H9 (cell line): Measurements from ENCODE around the gene TEAD1. TPM values are rescaled to one million over a fixed set of nuclear protein-coding genes. Genes with fewer than 3 reads are reported as not detected.

Source experiments
- DNase-seq: peaks from one replicate; pipeline ENCODE4 v3.0.0-alpha.2; 2017
- H2AFZ ChIP-seq: one replicate; pipeline ENCODE4 v1.6.1; 2013; ENCODE audit warnings: mild to moderate bottlenecking, low read length, control low read depth, moderate library complexity
- H2AK5ac ChIP-seq: 2 replicates; pipeline ENCODE4 v1.6.1; 2013; ENCODE audit warnings: low read length, control low read depth, mixed read lengths; ENCODE audit not compliant: insufficient read length
- H2BK120ac ChIP-seq: one replicate; pipeline ENCODE4 v1.6.1; 2013; ENCODE audit warnings: low read depth, mild to moderate bottlenecking, low read length, control low read depth, inconsistent platforms; ENCODE audit not compliant: poor library complexity, severe bottlenecking
- H2BK12ac ChIP-seq: 2 replicates; pipeline ENCODE4 v1.6.1; 2013; ENCODE audit warnings: low read length, control low read depth, mixed read lengths, low read depth; ENCODE audit not compliant: insufficient read length
- H2BK15ac ChIP-seq: 2 replicates; pipeline ENCODE4 v1.6.1; 2013; ENCODE audit warnings: low read depth, low read length, control low read depth
- H2BK20ac ChIP-seq: one replicate; pipeline ENCODE4 v1.6.1; 2013; ENCODE audit warnings: low read depth, mild to moderate bottlenecking, low read length, control low read depth, inconsistent platforms; ENCODE audit not compliant: poor library complexity, severe bottlenecking
- H2BK5ac ChIP-seq: 2 replicates; pipeline ENCODE4 v1.6.1; 2013; ENCODE audit warnings: low read length, control low read depth, mixed read lengths; ENCODE audit not compliant: insufficient read length
- H3K14ac ChIP-seq: 2 replicates; pipeline ENCODE4 v1.6.1; 2013; ENCODE audit warnings: low read length, control low read depth; ENCODE audit not compliant: insufficient read depth
- H3K18ac ChIP-seq: 2 replicates; pipeline ENCODE4 v1.6.1; 2013; ENCODE audit warnings: low read depth, mild to moderate bottlenecking, mixed read lengths, low read length, control low read depth; ENCODE audit not compliant: insufficient read length
- H3K23ac ChIP-seq: 2 replicates; pipeline ENCODE4 v1.6.1; 2013; ENCODE audit warnings: low read length, control low read depth, mixed read lengths, low read depth; ENCODE audit not compliant: insufficient read length
- H3K23me2 ChIP-seq: 2 replicates; pipeline ENCODE4 v1.6.1; 2013; ENCODE audit warnings: low read depth, mild to moderate bottlenecking, mixed read lengths, low read length, control low read depth; ENCODE audit not compliant: insufficient read length, poor library complexity, severe bottlenecking
- H3K27ac ChIP-seq: 2 replicates; pipeline ENCODE4 v1.5.1; 2013; ENCODE audit warnings: low read length, control low read depth, mixed read lengths, low read depth; ENCODE audit not compliant: insufficient read length
- H3K27me3 ChIP-seq: 2 replicates; pipeline ENCODE4 v1.6.1; 2013; ENCODE audit warnings: low read length, control low read depth, inconsistent platforms; ENCODE audit not compliant: insufficient read depth
- H3K4ac ChIP-seq: 2 replicates; pipeline ENCODE4 v1.6.1; 2013; ENCODE audit warnings: low read depth, mild to moderate bottlenecking, control low read depth, inconsistent platforms, low read length, moderate library complexity
- H3K4me1 ChIP-seq: 2 replicates; pipeline ENCODE4 v1.6.1; 2013; ENCODE audit warnings: low read length, control low read depth, inconsistent platforms; ENCODE audit not compliant: insufficient read depth
- H3K4me2 ChIP-seq: 2 replicates; pipeline ENCODE4 v1.6.1; 2013; ENCODE audit warnings: low read length, control low read depth, mixed read lengths; ENCODE audit not compliant: insufficient read length, insufficient read depth
- H3K56ac ChIP-seq: 2 replicates; pipeline ENCODE4 v1.6.1; 2013; ENCODE audit warnings: low read depth, mild to moderate bottlenecking, mixed read lengths, low read length, control low read depth; ENCODE audit not compliant: insufficient read length
- H3K79me1 ChIP-seq: 2 replicates; pipeline ENCODE4 v1.6.1; 2013; ENCODE audit warnings: low read depth, mild to moderate bottlenecking, moderate library complexity, low read length, control low read depth, inconsistent platforms; ENCODE audit not compliant: insufficient read depth, poor library complexity, severe bottlenecking
- H3K79me2 ChIP-seq: 2 replicates; pipeline ENCODE4 v1.6.1; 2013; ENCODE audit warnings: low read length, control low read depth, inconsistent platforms; ENCODE audit not compliant: insufficient read depth
- H3K9ac ChIP-seq: 2 replicates; pipeline ENCODE4 v1.6.1; 2013; ENCODE audit warnings: low read length, control low read depth, mixed read lengths; ENCODE audit not compliant: insufficient read length; ENCODE audit errors: extremely low read depth
- H3K9me3 ChIP-seq: one replicate; pipeline ENCODE4 v1.6.1; 2013; ENCODE audit warnings: low read depth, low read length, inconsistent platforms; ENCODE audit not compliant: control insufficient read depth
- H3T11ph ChIP-seq: one replicate; pipeline ENCODE4 v1.6.1; 2013; ENCODE audit warnings: mild to moderate bottlenecking, low read length, control low read depth, inconsistent platforms
- H4K20me1 ChIP-seq: one replicate; pipeline ENCODE4 v1.6.1; 2013; ENCODE audit not compliant: control insufficient read depth, insufficient read length, insufficient read depth
- H4K5ac ChIP-seq: 2 replicates; pipeline ENCODE4 v1.6.1; 2013; ENCODE audit warnings: low read depth, mild to moderate bottlenecking, mixed read lengths, low read length, control low read depth; ENCODE audit not compliant: insufficient read length
- H4K8ac ChIP-seq: replicated peaks from 2 replicates; pipeline ENCODE4 v1.6.1; 2013; ENCODE audit warnings: low read length, control low read depth, mixed read lengths, low read depth; ENCODE audit not compliant: insufficient read length
- H4K91ac ChIP-seq: 2 replicates; pipeline ENCODE4 v1.6.1; 2013; ENCODE audit warnings: low read depth, mild to moderate bottlenecking, moderate library complexity, mixed read lengths, low read length, control low read depth; ENCODE audit not compliant: insufficient read length
- H3K27ac Mint-ChIP-seq, 3 experiments: 2 replicates in 2 of 3; 3 replicates in 1 of 3; pipeline ENCODE4 v1.8.0; 2020 to 2021; ENCODE audit warnings: mixed read lengths in 3 of 3, mild to moderate bottlenecking in 1 of 3, moderate library complexity in 1 of 3
- H3K27me3 Mint-ChIP-seq: 2 replicates; pipeline ENCODE4 v1.8.0; 2021; ENCODE audit warnings: low read depth, mild to moderate bottlenecking, moderate library complexity, mixed read lengths
- H3K36me3 Mint-ChIP-seq, 3 experiments: 2 replicates in 2 of 3; 3 replicates in 1 of 3; pipeline ENCODE4 v1.8.0; 2020 to 2021; ENCODE audit warnings: low read depth in 3 of 3, mixed read lengths in 3 of 3; ENCODE audit not compliant: insufficient read depth in 1 of 3
- H3K4me1 Mint-ChIP-seq, 2 experiments: 2 replicates each; pipeline ENCODE4 v1.8.0; 2020; ENCODE audit warnings: mixed read lengths in 2 of 2
- H3K4me3 Mint-ChIP-seq, 2 experiments: 2 replicates in 1 of 2; 3 replicates in 1 of 2; pipeline ENCODE4 v1.8.0; 2020 to 2021; ENCODE audit warnings: mild to moderate bottlenecking in 2 of 2, mixed read lengths in 2 of 2, moderate library complexity in 1 of 2
- H3K9me3 Mint-ChIP-seq, 2 experiments: 2 replicates in 1 of 2; 3 replicates in 1 of 2; pipeline ENCODE4 v1.8.0; 2020; ENCODE audit warnings: mild to moderate bottlenecking in 2 of 2, mixed read lengths in 2 of 2, moderate library complexity in 1 of 2
- CTCF ChIP-seq: fragments of 200-600 bp; sonication (generic); conservative IDR thresholded peaks from 3 replicates; pipeline ENCODE4 v1.8.0; 2021; ENCODE audit warnings: antibody characterized with exemption, mild to moderate bottlenecking
- WGBS: extraction: QIAGEN DNeasy Blood & Tissue Kit; methylation state at CpG from one replicate; pipeline ENCODE4 v1.1.7; 2013; ENCODE audit warnings: missing lambda C conversion rate, low lambda C conversion rate, mixed read lengths; ENCODE audit not compliant: insufficient read length; ENCODE audit errors: extremely low coverage; 5-methylcytosine and 5-hydroxymethylcytosine counted together
- total RNA-seq: library from RNA; stranded (reverse); gene quantifications from 2 replicates; pipeline ENCODE4 v1.2.1, GENCODE V29; 2021

The TEAD1 gene
- total RNA-seq, 1 experiment from 2014 or later, result 75.1 TPM

- Histone ChIP-seq H3K23me2 (no peaks in the 10 kb centered on the region), H4K91ac (no peak overlapping the region), H2BK20ac (no peak overlapping the region), H3K27me3 (no peaks in the 10 kb centered on the region), H4K5ac (no peak overlapping the region), H2BK5ac (no peak overlapping the region), H3K4me1 (no peaks in the 10 kb centered on the region), H2BK12ac (no peak overlapping the region), H2BK15ac (no peak overlapping the region), H3K79me1 (no peaks in the 10 kb centered on the region), H3K56ac (no peak overlapping the region), H3K9me3 (no peaks in the 10 kb centered on the region), H3K9ac (no peak overlapping the region), H4K20me1 (no peaks in the 10 kb centered on the region), H3K4me2 (no peak overlapping the region), H4K8ac (no peak overlapping the region), H3K18ac (no peak overlapping the region), H3K23ac (no peak overlapping the region), H3K27ac (no peak overlapping the region), H2AK5ac (no peak overlapping the region), H3K14ac (no peak overlapping the region), H2AFZ (no peak overlapping the region), H3K79me2 (0 out of 2 replicates have a peak, but pooled peaks cover 4% of the 10 kb centered on the region), H3T11ph (no peak overlapping the region), H3K4ac (no peak overlapping the region), H2BK120ac (no peak overlapping the region)
- WGBS, result no CpG with 5 or more reads among the region's 10 CpGs
- H3K36me3 Mint-ChIP-seq, result no peaks in the 10 kb centered on the region
- no peak overlapping the region for H3K4me3 Mint-ChIP-seq
- H3K27me3 Mint-ChIP-seq, result peaks cover 2% of the 10 kb centered on the region; the same call in 1 of the 2 replicates
- H3K4me1 Mint-ChIP-seq, result peaks cover 15 to 17% of the 10 kb centered on the region in 2 experiments
- no peak for DNase-seq
- no peak for TF ChIP-seq CTCF
- no peak overlapping the region for H3K27ac Mint-ChIP-seq
- H3K9me3 Mint-ChIP-seq, result no peaks in the 10 kb centered on the region; a peak in 1 of 5 replicates
Observed at GRCh38 chr11:12962306-12962705, 288.1 kb downstream of the TEAD1 start.
